GM12874 (cell line): ENCODE data around the gene PRRX2.

Experiments used
- CTCF ChIP-seq: IDR thresholded peaks from 2 replicates; pipeline ENCODE4 v1.5.1; 2011; ENCODE audit warnings: low read depth, mild to moderate bottlenecking, control low read depth, low read length, moderate library complexity; ENCODE audit not compliant: insufficient read depth

PRRX2 gene

GRCh38 chr9:129740666-129741464 lies 75.4 kb downstream of the PRRX2 start:
- no peak for TF ChIP-seq CTCF

- no peak for TF ChIP-seq CTCF
Measured at GRCh38 chr9:129745200-129745599, 79.8 kb downstream of the PRRX2 start.

GRCh38 chr9:129746092-129746777 lies 80.8 kb downstream of the PRRX2 start:
- TF ChIP-seq CTCF: no peak

- TF ChIP-seq CTCF: no peak
Measured at GRCh38 chr9:129748249-129748648, 82.8 kb downstream of the PRRX2 start.

GRCh38 chr9:129749575-129749974 lies 84.1 kb downstream of the PRRX2 start:
- no peak for TF ChIP-seq CTCF

GRCh38 chr9:129750013-129750638 lies 84.7 kb downstream of the PRRX2 start:
- TF ChIP-seq CTCF: no peak
